ENCODE data around the gene DIAPH1.

DNA sequence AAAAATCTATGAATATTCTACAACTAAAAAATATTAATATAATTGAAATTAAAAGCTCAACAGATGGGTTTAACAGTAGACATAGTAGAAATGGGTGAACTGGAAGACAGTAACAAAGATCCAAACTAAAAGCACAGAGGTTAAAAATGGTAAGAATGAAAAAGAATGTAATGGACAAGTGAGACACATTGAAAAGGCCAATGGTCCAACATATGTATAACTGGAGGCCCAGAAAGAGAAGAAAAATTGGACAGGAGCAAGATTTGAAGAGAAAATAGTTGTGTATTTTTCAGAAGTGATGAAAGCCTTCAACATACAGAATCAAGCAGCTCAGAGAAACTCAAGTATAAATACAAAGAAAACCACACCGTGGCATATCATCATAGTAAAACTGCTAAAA lies 71.3 kb downstream of the DIAPH1 start:
- TF ChIP-seq, protein P1, sequence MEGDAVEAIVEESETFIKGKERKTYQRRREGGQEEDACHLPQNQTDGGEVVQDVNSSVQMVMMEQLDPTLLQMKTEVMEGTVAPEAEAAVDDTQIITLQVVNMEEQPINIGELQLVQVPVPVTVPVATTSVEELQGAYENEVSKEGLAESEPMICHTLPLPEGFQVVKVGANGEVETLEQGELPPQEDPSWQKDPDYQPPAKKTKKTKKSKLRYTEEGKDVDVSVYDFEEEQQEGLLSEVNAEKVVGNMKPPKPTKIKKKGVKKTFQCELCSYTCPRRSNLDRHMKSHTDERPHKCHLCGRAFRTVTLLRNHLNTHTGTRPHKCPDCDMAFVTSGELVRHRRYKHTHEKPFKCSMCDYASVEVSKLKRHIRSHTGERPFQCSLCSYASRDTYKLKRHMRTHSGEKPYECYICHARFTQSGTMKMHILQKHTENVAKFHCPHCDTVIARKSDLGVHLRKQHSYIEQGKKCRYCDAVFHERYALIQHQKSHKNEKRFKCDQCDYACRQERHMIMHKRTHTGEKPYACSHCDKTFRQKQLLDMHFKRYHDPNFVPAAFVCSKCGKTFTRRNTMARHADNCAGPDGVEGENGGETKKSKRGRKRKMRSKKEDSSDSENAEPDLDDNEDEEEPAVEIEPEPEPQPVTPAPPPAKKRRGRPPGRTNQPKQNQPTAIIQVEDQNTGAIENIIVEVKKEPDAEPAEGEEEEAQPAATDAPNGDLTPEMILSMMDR (IDR thresholded peaks at IDR 0.05; ENCODE audit: low read depth, low read length, poor library complexity, severe bottlenecking): no peak
- TF ChIP-seq EZH2phosphoT487 (IDR thresholded peaks at IDR 0.05; ENCODE audit: borderline replicate concordance, low read length): no peak

Data from DOHH2 (cell line).